ENCODE measurements around the gene NCKAP5.

The NCKAP5 gene

GRCh38 chr2:132677661-132678060 is 890.6 kb downstream of the NCKAP5 start:
- no peaks in the 10 kb centered on the region for H3K9me3 ChIP-seq (ENCODE audit: control insufficient read depth in 1 of 2, low read length in 2 of 2)
- no peaks in the 10 kb centered on the region for H3K36me3 ChIP-seq (ENCODE audit: control insufficient read depth in 1 of 2, insufficient read depth in 2 of 2, low read length in 2 of 2)
- peaks cover 0 to 7% of the 10 kb centered on the region in 2 donors for H3K27me3 ChIP-seq (ENCODE audit: control insufficient read depth in 1 of 2, insufficient read depth in 2 of 2, low read length in 2 of 2)
- H3K9ac ChIP-seq (ENCODE audit: low read depth in 1 of 2, low read length in 2 of 2): no peak overlapping the region
- no peak overlapping the region for H3K4me3 ChIP-seq (ENCODE audit: low read depth in 1 of 2, low read length in 2 of 2)
- H3K4me1 ChIP-seq (ENCODE audit: control insufficient read depth in 1 of 2, insufficient read depth in 2 of 2, low read length in 2 of 2): no peaks in the 10 kb centered on the region
- H3K27ac ChIP-seq (ENCODE audit: low read depth, low read length): no peak overlapping the region

DNA sequence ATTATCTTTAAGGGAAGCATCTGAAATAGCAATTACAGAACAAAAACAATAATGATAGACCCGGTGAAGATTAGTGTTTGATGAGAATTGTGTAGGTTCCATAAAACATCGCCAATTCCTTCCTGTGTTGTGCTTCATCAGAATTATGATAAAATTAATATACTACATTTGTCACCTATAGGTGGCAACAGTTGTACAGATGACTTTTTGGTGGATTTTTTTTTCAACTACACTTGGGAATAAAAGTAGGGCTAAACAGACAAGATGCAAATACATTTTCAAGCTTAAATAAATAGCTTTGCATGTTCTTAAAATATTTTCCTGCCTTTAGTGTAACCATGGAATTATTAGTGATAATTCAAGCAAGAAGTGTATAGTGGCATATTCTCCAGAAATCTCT is 891.3 kb downstream of the NCKAP5 start:
- Histone ChIP-seq H3K9me3 (ENCODE audit: control insufficient read depth in 1 of 2, low read length in 2 of 2) (no peaks in the 10 kb centered on the region), H3K27me3 (ENCODE audit: control insufficient read depth in 1 of 2, insufficient read depth in 2 of 2, low read length in 2 of 2) (peaks cover 0 to 7% of the 10 kb centered on the region in 2 donors), H3K4me3 (ENCODE audit: low read depth in 1 of 2, low read length in 2 of 2) (no peak overlapping the region), H3K27ac (ENCODE audit: low read depth, low read length) (no peak overlapping the region), H3K36me3 (ENCODE audit: control insufficient read depth in 1 of 2, insufficient read depth in 2 of 2, low read length in 2 of 2) (no peaks in the 10 kb centered on the region), H3K4me1 (ENCODE audit: control insufficient read depth in 1 of 2, insufficient read depth in 2 of 2, low read length in 2 of 2) (no peaks in the 10 kb centered on the region), H3K9ac (ENCODE audit: low read depth in 1 of 2, low read length in 2 of 2) (no peak overlapping the region)

DNA sequence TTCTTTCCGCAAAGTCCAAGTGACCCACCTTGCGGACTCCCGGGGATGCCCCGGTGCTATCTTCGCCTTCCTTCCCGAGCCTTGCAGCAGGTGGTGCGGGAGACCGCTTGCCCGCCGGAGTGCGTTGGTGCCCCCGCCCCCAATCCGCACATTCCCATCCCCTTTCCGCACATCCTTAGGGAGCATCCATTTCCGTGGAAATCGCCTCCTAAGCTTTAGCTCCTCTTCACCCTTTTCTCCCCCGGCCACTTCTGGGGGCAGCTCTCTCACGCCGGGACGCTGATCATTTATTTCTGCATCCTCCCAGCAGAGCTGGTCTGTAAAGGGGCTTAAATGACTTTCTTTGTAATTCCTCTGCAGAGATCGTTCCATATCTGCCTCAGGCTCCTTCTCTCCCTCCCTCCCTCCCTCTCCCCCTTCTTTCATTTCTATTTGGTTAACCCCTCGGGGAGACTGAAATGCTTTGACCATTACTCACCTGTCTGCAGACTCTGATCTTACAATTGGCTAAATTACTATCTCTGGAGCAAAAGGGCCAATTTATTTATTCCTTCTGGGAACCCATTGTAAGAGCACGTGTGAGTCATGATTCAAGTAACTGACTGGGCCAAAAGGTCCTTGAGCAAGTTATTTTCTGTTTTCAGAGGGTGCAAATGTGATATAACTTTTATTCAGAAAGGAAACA is 897.0 kb downstream of the NCKAP5 start:
- H3K27me3 ChIP-seq (ENCODE audit: control insufficient read depth in 1 of 2, insufficient read depth in 2 of 2, low read length in 2 of 2): peaks cover 26 to 33% of the 10 kb centered on the region in 2 donors
- no peak overlapping the region for H3K9ac ChIP-seq (ENCODE audit: low read depth in 1 of 2, low read length in 2 of 2)
- no peak overlapping the region for H3K27ac ChIP-seq (ENCODE audit: low read depth, low read length)
- H3K9me3 ChIP-seq (ENCODE audit: control insufficient read depth in 1 of 2, low read length in 2 of 2): no peaks in the 10 kb centered on the region
- H3K4me1 ChIP-seq (ENCODE audit: control insufficient read depth in 1 of 2, insufficient read depth in 2 of 2, low read length in 2 of 2): peaks cover 0 to 9% of the 10 kb centered on the region in 2 donors
- no peaks in the 10 kb centered on the region for H3K36me3 ChIP-seq (ENCODE audit: control insufficient read depth in 1 of 2, insufficient read depth in 2 of 2, low read length in 2 of 2)
- H3K4me3 ChIP-seq (ENCODE audit: low read depth in 1 of 2, low read length in 2 of 2): peak overlapping the region; percentile 6 to 61

GRCh38 chr2:132670496-132671150 is 897.6 kb downstream of the NCKAP5 start:
- Histone ChIP-seq H3K4me1 (ENCODE audit: control insufficient read depth in 1 of 2, insufficient read depth in 2 of 2, low read length in 2 of 2) (peaks cover 0 to 9% of the 10 kb centered on the region in 2 donors), H3K9me3 (ENCODE audit: control insufficient read depth in 1 of 2, low read length in 2 of 2) (no peaks in the 10 kb centered on the region), H3K9ac (ENCODE audit: low read depth in 1 of 2, low read length in 2 of 2) (no peak overlapping the region), H3K4me3 (ENCODE audit: low read depth in 1 of 2, low read length in 2 of 2) (peak overlapping the region; percentile 46 to 61), H3K27ac (ENCODE audit: low read depth, low read length) (no peak overlapping the region), H3K27me3 (ENCODE audit: control insufficient read depth in 1 of 2, insufficient read depth in 2 of 2, low read length in 2 of 2) (peaks cover 26 to 33% of the 10 kb centered on the region in 2 donors), H3K36me3 (ENCODE audit: control insufficient read depth in 1 of 2, insufficient read depth in 2 of 2, low read length in 2 of 2) (no peaks in the 10 kb centered on the region)

DNA sequence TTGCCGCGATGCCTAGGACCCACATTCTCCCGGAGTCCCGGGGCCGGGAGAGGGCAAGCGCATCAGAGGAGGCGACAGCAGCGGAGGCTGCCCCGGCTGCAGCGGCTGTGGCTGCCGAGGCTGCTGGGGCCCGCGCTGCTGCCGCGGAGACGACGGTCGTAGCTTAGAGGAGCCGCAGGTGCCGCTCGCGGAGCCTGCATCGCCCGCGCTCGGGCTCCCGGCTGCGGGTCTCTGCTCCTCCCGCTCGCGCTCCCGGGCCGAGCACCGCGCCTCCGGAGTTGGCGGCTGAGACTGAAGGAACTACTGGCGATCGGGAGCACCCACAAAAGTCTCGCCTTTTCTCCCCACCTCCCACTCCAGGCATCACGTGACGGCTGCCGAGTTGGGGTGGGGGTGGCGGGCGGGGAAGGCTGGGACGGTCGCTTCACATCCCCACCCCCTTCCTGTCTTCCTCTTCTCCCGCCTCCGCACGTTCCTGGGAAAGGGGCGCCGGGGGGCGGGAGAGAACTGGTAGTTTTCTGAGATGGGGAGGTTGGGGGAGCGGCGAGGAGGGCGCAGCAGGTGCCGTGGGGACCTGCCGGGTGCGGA is 898.3 kb downstream of the NCKAP5 start, which contains the start of gene LYPD1:
TSS of gene LYPD1 (minus strand) at position 298 of the 588 bp plus-strand sequence. CDS start at position 25, 273 bp downstream.
- Histone ChIP-seq H3K9me3 (ENCODE audit: control insufficient read depth in 1 of 2, low read length in 2 of 2) (no peaks in the 10 kb centered on the region), H3K36me3 (ENCODE audit: control insufficient read depth in 1 of 2, insufficient read depth in 2 of 2, low read length in 2 of 2) (no peaks in the 10 kb centered on the region), H3K4me1 (ENCODE audit: control insufficient read depth in 1 of 2, insufficient read depth in 2 of 2, low read length in 2 of 2) (peaks cover 0 to 9% of the 10 kb centered on the region in 2 donors), H3K27me3 (ENCODE audit: control insufficient read depth in 1 of 2, insufficient read depth in 2 of 2, low read length in 2 of 2) (peaks cover 26 to 33% of the 10 kb centered on the region in 2 donors), H3K9ac (ENCODE audit: low read depth in 1 of 2, low read length in 2 of 2) (no peak within 1 kb of the TSS), H3K4me3 (ENCODE audit: low read depth in 1 of 2, low read length in 2 of 2) (peak within 1 kb of the TSS; percentile 46 to 61), H3K27ac (ENCODE audit: low read depth, low read length) (no peak within 1 kb of the TSS)

- Histone ChIP-seq H3K9me3 (ENCODE audit: control insufficient read depth in 1 of 2, low read length in 2 of 2) (no peaks in the 10 kb centered on the region), H3K36me3 (ENCODE audit: control insufficient read depth in 1 of 2, insufficient read depth in 2 of 2, low read length in 2 of 2) (no peaks in the 10 kb centered on the region), H3K9ac (ENCODE audit: low read depth in 1 of 2, low read length in 2 of 2) (no peak overlapping the region), H3K27ac (ENCODE audit: low read depth, low read length) (no peak overlapping the region), H3K4me3 (ENCODE audit: low read depth in 1 of 2, low read length in 2 of 2) (peak overlapping the region; percentile 23 to 61), H3K27me3 (ENCODE audit: control insufficient read depth in 1 of 2, insufficient read depth in 2 of 2, low read length in 2 of 2) (peaks cover 26 to 33% of the 10 kb centered on the region in 2 donors), H3K4me1 (ENCODE audit: control insufficient read depth in 1 of 2, insufficient read depth in 2 of 2, low read length in 2 of 2) (peaks cover 0 to 9% of the 10 kb centered on the region in 2 donors)
Observed at GRCh38 chr2:132668987-132669907, 899.0 kb downstream of the NCKAP5 start.

- Histone ChIP-seq H3K9ac (ENCODE audit: low read depth in 1 of 2, low read length in 2 of 2) (no peak overlapping the region), H3K27me3 (ENCODE audit: control insufficient read depth in 1 of 2, insufficient read depth in 2 of 2, low read length in 2 of 2) (peaks cover 26 to 33% of the 10 kb centered on the region in 2 donors), H3K27ac (ENCODE audit: low read depth, low read length) (no peak overlapping the region), H3K36me3 (ENCODE audit: control insufficient read depth in 1 of 2, insufficient read depth in 2 of 2, low read length in 2 of 2) (no peaks in the 10 kb centered on the region), H3K9me3 (ENCODE audit: control insufficient read depth in 1 of 2, low read length in 2 of 2) (no peaks in the 10 kb centered on the region), H3K4me3 (ENCODE audit: low read depth in 1 of 2, low read length in 2 of 2) (no peak overlapping the region), H3K4me1 (ENCODE audit: control insufficient read depth in 1 of 2, insufficient read depth in 2 of 2, low read length in 2 of 2) (peaks cover 0 to 9% of the 10 kb centered on the region in 2 donors)
Observed at GRCh38 chr2:132668189-132668823, 900.0 kb downstream of the NCKAP5 start.

DNA sequence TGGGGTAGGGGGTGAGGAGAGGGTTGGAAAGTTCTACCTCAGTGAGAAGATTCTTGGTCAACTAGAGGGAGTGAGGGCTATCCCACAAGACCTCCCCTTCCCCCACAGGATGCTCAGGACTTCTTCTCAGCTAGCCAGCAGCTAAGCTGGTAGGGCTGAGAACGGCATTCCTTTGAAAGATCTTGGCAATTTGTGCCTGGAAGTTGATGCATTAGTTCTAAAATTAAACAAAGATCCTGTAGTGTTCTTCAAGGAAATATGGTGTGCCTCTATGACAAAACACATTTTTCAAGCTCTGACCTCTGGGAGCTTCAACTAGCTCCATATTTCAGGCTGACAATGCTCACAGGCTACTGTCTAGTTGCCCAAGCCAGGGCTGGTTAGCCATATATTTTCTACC is 900.6 kb downstream of the NCKAP5 start:
- Histone ChIP-seq H3K27me3 (ENCODE audit: control insufficient read depth in 1 of 2, insufficient read depth in 2 of 2, low read length in 2 of 2) (peaks cover 26 to 33% of the 10 kb centered on the region in 2 donors), H3K27ac (ENCODE audit: low read depth, low read length) (no peak overlapping the region), H3K4me3 (ENCODE audit: low read depth in 1 of 2, low read length in 2 of 2) (no peak overlapping the region), H3K9me3 (ENCODE audit: control insufficient read depth in 1 of 2, low read length in 2 of 2) (no peaks in the 10 kb centered on the region), H3K36me3 (ENCODE audit: control insufficient read depth in 1 of 2, insufficient read depth in 2 of 2, low read length in 2 of 2) (no peaks in the 10 kb centered on the region), H3K4me1 (ENCODE audit: control insufficient read depth in 1 of 2, insufficient read depth in 2 of 2, low read length in 2 of 2) (peaks cover 0 to 9% of the 10 kb centered on the region in 2 donors), H3K9ac (ENCODE audit: low read depth in 1 of 2, low read length in 2 of 2) (no peak overlapping the region)

DNA sequence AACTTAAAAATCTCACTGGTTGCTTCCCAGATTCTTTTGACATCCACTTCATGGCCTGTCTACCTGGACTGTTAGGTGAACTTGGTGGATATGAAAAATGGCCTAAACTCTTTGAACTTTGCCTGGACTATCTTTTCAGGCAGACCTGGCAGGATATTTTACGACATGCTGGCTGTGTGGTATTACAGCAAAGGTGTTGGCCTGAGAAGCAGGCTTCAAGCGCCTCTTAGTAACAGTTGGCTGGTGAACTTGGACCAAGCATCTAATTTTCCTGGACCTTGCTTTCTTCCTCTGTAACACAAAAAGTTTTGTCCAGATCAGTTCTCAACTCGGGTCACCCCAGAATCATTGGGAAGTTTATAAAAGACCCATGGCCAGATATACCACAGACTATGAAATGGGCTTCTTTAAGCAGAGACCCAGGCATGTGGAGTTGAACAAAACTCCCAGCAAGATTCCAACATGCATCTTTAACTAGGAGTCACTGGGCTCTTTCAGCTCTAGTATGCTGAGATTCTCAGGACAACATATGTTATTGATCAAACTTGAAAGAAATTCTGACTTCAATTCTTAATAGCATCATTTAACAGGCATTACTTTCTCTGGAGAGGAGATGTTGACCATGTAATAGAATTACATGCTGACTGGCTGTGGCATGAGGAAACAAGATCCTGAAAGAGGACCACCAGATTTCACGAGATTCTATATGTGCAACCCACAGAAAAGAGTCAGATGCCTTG is 902.7 kb downstream of the NCKAP5 start:
- Histone ChIP-seq H3K4me3 (ENCODE audit: low read depth in 1 of 2, low read length in 2 of 2) (no peak overlapping the region), H3K27me3 (ENCODE audit: control insufficient read depth in 1 of 2, insufficient read depth in 2 of 2, low read length in 2 of 2) (peaks cover 21 to 29% of the 10 kb centered on the region in 2 donors), H3K36me3 (ENCODE audit: control insufficient read depth in 1 of 2, insufficient read depth in 2 of 2, low read length in 2 of 2) (no peaks in the 10 kb centered on the region), H3K4me1 (ENCODE audit: control insufficient read depth in 1 of 2, insufficient read depth in 2 of 2, low read length in 2 of 2) (peaks cover 0 to 3% of the 10 kb centered on the region in 2 donors), H3K9ac (ENCODE audit: low read depth in 1 of 2, low read length in 2 of 2) (no peak overlapping the region), H3K27ac (ENCODE audit: low read depth, low read length) (no peak overlapping the region), H3K9me3 (ENCODE audit: control insufficient read depth in 1 of 2, low read length in 2 of 2) (no peaks in the 10 kb centered on the region)
